Chondrocyte (in vitro differentiated cells): Measurements from ENCODE around the gene ZNF358. TPM values are rescaled to one million over a fixed set of nuclear protein-coding genes. Genes with fewer than 3 reads are reported as not detected.
"Not testable (repeated sequence)": the region's sequence is repeated elsewhere in the genome, so short reads cannot be mapped to it uniquely, and the experiment has no call there.

Experiments
- DNase-seq: peaks from one replicate; pipeline ENCODE4 v3.0.0; 2021; ENCODE audit warnings: mixed read lengths, low spot score
- H3K27ac Mint-ChIP-seq: one replicate; pipeline ENCODE4 v1.8.0; 2021; ENCODE audit warnings: mild to moderate bottlenecking, moderate library complexity, mixed read lengths; ENCODE audit not compliant: unreplicated experiment
- H3K27me3 Mint-ChIP-seq: 2 replicates; pipeline ENCODE4 v1.8.0; 2021; ENCODE audit warnings: low read depth, mixed read lengths
- H3K36me3 Mint-ChIP-seq: 2 replicates; pipeline ENCODE4 v1.8.0; 2021; ENCODE audit warnings: low read depth, mixed read lengths
- H3K4me1 Mint-ChIP-seq: 2 replicates; pipeline ENCODE4 v1.8.0; 2021; ENCODE audit warnings: low read depth, mild to moderate bottlenecking, mixed read lengths
- H3K4me3 Mint-ChIP-seq: one replicate; pipeline ENCODE4 v1.8.0; 2021; ENCODE audit warnings: mild to moderate bottlenecking, moderate library complexity, mixed read lengths; ENCODE audit not compliant: unreplicated experiment
- H3K9me3 Mint-ChIP-seq: 2 replicates; pipeline ENCODE4 v1.8.0; 2021; ENCODE audit warnings: low read depth, mixed read lengths
- CTCF ChIP-seq: fragments of 200-600 bp; sonication (generic); IDR thresholded peaks from 2 replicates; pipeline ENCODE4 v1.5.0; 2021; ENCODE audit warnings: antibody characterized with exemption, mild to moderate bottlenecking, moderate library complexity
- total RNA-seq: library from RNA; stranded (reverse); gene quantifications from 3 replicates; pipeline ENCODE4 v1.2.1, GENCODE V29; 2021

ZNF358 gene
- total RNA-seq, 1 donor from 2014 or later, result 78.9 TPM

DNA sequence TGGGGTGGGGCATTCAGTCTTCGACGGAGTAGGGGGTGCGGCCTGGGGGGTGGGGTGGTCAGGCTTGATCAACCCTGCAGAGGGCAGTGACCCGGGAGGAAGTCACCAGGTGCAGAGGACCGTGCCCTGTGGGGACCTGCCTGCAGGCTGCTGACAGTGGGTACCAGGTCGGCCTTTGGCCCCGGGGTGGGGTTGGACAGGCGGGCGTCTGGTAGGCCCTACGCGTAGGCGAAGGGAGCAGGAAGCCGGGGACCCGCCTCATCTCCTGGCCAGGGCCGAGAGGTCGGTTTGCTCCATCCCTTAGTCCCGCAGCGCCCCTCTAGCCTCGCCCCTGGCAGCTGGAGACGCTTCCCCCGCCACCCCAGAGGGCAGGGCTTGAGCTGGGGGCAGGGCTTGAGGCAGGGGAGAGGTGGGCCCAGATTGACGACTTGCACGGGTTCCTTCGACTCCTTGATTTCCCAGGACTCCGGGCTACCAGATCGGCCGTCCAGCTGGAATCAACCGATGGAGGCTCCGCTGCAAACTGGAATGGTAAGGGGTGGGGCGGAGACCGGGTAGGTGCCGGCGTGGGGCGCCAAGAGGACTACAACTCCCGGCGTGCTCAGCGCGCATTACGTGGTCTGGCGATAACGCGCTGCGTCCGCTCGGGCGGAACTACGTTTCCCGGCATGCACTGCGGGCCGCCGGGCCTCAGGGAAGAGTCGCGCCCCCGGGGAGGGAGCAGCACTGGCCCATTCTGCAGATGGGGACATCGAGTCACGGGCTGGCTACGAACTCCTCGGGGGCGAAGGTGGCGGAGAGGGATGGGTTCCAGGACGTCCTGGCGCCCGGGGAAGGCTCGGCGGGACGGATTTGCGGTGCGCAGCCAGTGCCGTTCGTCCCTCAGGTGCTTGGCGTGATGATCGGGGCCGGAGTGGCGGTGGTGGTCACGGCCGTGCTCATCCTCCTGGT, 19.4 kb downstream of the ZNF358 start, which contains the start of gene PNPLA6:
Gene PNPLA6 (plus strand): TSS at position 671 of the 951 bp plus-strand sequence. CDS start 72 bp downstream, at position 743.
- H3K4me3 Mint-ChIP-seq, result peak within 1 kb of the TSS; percentile 98
- H3K27me3 Mint-ChIP-seq, result no peaks in the 10 kb centered on the region
- peaks cover 9% of the 10 kb centered on the region for H3K36me3 Mint-ChIP-seq
- peaks cover 28% of the 10 kb centered on the region for H3K4me1 Mint-ChIP-seq
- peak within 1 kb of the TSS; percentile 98 for H3K27ac Mint-ChIP-seq
- no peak for TF ChIP-seq CTCF
- no peak for DNase-seq
- no peaks in the 10 kb centered on the region for H3K9me3 Mint-ChIP-seq

DNA sequence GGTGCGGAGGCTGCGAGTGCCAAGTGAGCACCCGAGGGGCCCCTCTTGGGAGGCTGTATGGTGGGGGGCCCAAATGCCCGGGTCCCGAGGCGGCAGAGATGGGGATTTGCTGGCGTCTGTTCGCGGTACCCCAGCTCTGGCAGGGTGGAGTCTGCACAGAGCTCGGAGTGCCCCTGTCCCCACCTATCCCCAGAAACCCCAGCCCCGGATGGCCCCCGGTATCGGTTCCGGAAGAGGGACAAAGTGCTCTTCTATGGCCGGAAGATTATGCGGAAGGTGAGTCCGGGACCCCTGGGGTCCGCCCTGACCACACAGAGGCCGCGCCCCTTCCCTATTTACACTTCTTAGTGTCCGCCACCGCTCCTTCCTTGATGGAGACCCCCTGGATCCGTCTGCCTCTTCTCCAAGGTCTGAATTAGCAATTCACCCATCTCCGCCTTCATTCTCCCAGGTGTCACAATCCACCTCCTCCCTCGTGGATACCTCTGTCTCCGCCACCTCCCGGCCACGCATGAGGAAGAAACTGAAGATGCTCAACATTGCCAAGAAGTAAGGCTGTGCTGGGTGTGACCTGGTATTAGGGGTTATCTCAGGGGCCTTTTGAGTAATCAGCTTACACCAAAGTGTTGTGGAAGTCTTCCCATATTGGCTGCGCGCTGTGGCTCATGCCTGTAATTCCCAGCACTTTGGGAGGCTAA, 20.2 kb downstream of the ZNF358 start:
- TF ChIP-seq CTCF, result no peak

DNA sequence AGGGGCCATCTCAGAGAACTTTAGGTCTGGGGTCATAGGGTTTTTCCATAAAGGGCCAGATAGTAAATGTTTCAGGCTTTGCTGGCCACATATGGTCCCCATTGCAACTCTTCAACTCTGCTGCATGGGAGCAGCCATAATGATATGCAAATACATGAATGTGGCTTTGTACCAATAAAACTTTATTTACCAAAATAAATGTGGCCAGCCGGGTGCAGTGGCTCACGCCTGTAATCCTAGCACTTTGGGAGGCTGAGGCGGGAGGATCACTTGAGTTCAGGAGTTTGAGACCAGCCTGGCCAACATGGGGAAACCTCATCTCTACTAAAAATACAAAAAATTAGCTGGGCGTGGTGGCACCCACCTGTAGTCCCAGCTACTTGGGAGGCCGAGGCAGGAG, 23.1 kb downstream of the ZNF358 start:
- not testable (repeated sequence) for H3K27ac Mint-ChIP-seq, H3K27me3 Mint-ChIP-seq, H3K9me3 Mint-ChIP-seq, H3K4me3 Mint-ChIP-seq, DNase-seq
- H3K4me1 Mint-ChIP-seq, result peaks cover 18% of the 10 kb centered on the region
- peaks cover 17% of the 10 kb centered on the region for H3K36me3 Mint-ChIP-seq

More for the DNA sequence above, 20.2 kb downstream of the ZNF358 start:
- H3K36me3 Mint-ChIP-seq, result peaks cover 8% of the 10 kb centered on the region
- no peaks in the 10 kb centered on the region for H3K27me3 Mint-ChIP-seq
- peaks cover 28% of the 10 kb centered on the region for H3K4me1 Mint-ChIP-seq
- H3K4me3 Mint-ChIP-seq, result peak overlapping the region; percentile 98
- DNase-seq, result no peak
- peak overlapping the region; percentile 24 for H3K27ac Mint-ChIP-seq
- no peaks in the 10 kb centered on the region for H3K9me3 Mint-ChIP-seq

DNA sequence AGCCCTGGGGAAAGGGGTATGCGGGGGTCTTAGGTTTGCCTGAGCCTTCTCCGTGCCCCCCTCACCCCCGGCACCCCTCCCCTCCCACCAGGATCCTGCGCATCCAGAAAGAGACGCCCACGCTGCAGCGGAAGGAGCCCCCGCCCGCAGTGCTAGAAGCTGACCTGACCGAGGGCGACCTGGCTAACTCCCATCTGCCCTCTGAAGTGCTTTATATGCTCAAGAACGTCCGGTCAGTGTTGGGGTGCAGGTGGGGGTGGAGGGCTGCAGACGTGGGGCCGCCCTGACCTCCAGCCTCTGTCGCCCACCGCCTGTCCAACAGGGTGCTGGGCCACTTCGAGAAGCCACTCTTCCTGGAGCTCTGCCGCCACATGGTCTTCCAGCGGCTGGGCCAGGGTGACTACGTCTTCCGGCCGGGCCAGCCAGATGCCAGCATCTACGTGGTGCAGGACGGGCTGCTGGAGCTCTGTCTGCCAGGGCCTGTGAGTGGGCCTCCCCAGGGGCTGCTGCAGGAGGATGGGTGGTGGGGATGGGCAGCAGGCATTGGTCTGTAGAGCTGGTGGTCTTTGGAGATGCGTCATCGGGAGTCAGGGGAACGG, 24.0 kb downstream of the ZNF358 start:
- Mint-ChIP-seq H3K27ac (no peak overlapping the region), H3K36me3 (peaks cover 17% of the 10 kb centered on the region)

More for the DNA sequence above, 24.0 kb downstream of the ZNF358 start:
- Mint-ChIP-seq H3K4me1 (peaks cover 14% of the 10 kb centered on the region), H3K9me3 (no peaks in the 10 kb centered on the region), H3K4me3 (no peak overlapping the region), H3K27me3 (no peaks in the 10 kb centered on the region)
- no peak for DNase-seq
- no peak for TF ChIP-seq CTCF
